Mesendoderm (in vitro differentiated cells): ENCODE results near the gene KRTCAP3. TPM values are rescaled to one million over a fixed set of nuclear protein-coding genes. Genes with fewer than 3 reads are reported as not detected.

Source experiments
- DNase-seq: peaks from one replicate; pipeline ENCODE4 v3.0.0; 2013
- H2AK5ac ChIP-seq: 2 replicates; pipeline ENCODE4 v1.6.1; 2013; ENCODE audit warnings: low read length, inconsistent platforms
- H2BK120ac ChIP-seq: 2 replicates; pipeline ENCODE4 v1.6.1; 2013; ENCODE audit warnings: low read depth, mild to moderate bottlenecking, low read length, moderate library complexity, mixed read lengths
- H2BK15ac ChIP-seq: replicated peaks from 2 replicates; pipeline ENCODE4 v1.6.1; 2013; ENCODE audit warnings: low read depth, mild to moderate bottlenecking, moderate library complexity
- H2BK5ac ChIP-seq: 2 replicates; pipeline ENCODE4 v1.6.1; 2013; ENCODE audit warnings: low read length, inconsistent platforms
- H3K18ac ChIP-seq: 2 replicates; pipeline ENCODE4 v1.6.1; 2013; ENCODE audit warnings: mild to moderate bottlenecking, low read length, mixed read lengths
- H3K23ac ChIP-seq: one replicate; pipeline ENCODE4 v1.6.1; 2013; ENCODE audit warnings: low read length
- H3K27ac ChIP-seq: 2 replicates; pipeline ENCODE4 v1.5.1; 2013; ENCODE audit warnings: low read depth, mild to moderate bottlenecking, inconsistent platforms, low read length, moderate library complexity
- H3K27me3 ChIP-seq: 2 replicates; pipeline ENCODE4 v1.6.1; 2013; ENCODE audit warnings: low read length, control low read depth, mild to moderate bottlenecking, inconsistent platforms; ENCODE audit not compliant: insufficient read depth, poor library complexity
- H3K36me3 ChIP-seq: 2 replicates; pipeline ENCODE4 v1.6.1; 2013; ENCODE audit warnings: low read length, inconsistent platforms; ENCODE audit not compliant: control insufficient read depth, insufficient read depth
- H3K4ac ChIP-seq: one replicate; pipeline ENCODE4 v1.6.1; 2013; ENCODE audit warnings: low read depth, mild to moderate bottlenecking, low read length, moderate library complexity
- H3K4me1 ChIP-seq: 2 replicates; pipeline ENCODE4 v1.6.1; 2013; ENCODE audit warnings: low read depth, low read length, inconsistent platforms; ENCODE audit not compliant: control insufficient read depth
- H3K4me2 ChIP-seq: 2 replicates; pipeline ENCODE4 v1.6.1; 2013; ENCODE audit warnings: low read length
- H3K4me3 ChIP-seq: 2 replicates; pipeline ENCODE4 v1.5.1; 2013; ENCODE audit warnings: mild to moderate bottlenecking, low read length
- H3K56ac ChIP-seq: one replicate; pipeline ENCODE4 v1.6.1; 2013; ENCODE audit warnings: low read length
- H3K79me1 ChIP-seq: 2 replicates; pipeline ENCODE4 v1.6.1; 2013; ENCODE audit warnings: low read length, inconsistent platforms
- H3K79me2 ChIP-seq: 2 replicates; pipeline ENCODE4 v1.6.1; 2013; ENCODE audit warnings: mild to moderate bottlenecking, low read length; ENCODE audit not compliant: control insufficient read depth, insufficient read depth
- H3K9ac ChIP-seq: 2 replicates; pipeline ENCODE4 v1.6.1; 2013; ENCODE audit warnings: low read length, inconsistent platforms
- H4K5ac ChIP-seq: one replicate; pipeline ENCODE4 v1.6.1; 2013; ENCODE audit warnings: low read length
- H4K8ac ChIP-seq: one replicate; pipeline ENCODE4 v1.6.1; 2013; ENCODE audit warnings: low read depth, mild to moderate bottlenecking, control low read depth, low read length, moderate library complexity
- WGBS: extraction: QIAGEN DNeasy Blood & Tissue Kit; methylation state at CpG from one replicate; pipeline ENCODE4 v1.1.7; 2013; ENCODE audit warnings: low lambda C conversion rate, missing lambda C conversion rate; ENCODE audit not compliant: insufficient coverage; ENCODE audit errors: extremely low coverage; 5-methylcytosine and 5-hydroxymethylcytosine counted together
- small RNA-seq: library from polyadenylated mRNA; stranded (forward); fragments of <200 nt; extraction: miRNeasy Mini kit (QIAGEN cat#:217004); gene quantifications from one replicate; pipeline ENCODE3, GENCODE V24; 2013; ENCODE audit not compliant: insufficient read depth

KRTCAP3 gene

DNA sequence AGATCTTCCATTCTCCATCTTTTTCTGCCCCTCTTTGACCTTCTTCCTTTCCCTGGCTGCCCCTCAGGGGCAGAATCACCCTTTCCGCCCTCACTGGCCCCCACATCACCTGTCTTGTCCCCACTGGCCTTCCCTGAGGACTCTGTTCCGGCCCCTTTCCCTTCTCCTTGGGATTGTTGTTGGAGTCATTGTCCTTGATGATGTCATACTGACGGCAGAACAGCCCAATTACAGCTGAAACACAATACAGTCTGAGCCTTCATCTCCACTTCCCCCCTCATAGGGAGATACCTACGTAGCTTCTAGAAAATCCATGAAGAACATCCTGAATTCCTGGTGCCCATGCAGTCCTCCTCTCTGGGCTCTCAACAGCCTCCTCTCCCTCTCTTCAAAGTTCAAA, 50.4 kb downstream of the KRTCAP3 start:
- H3K56ac ChIP-seq = no peak overlapping the region
- H3K36me3 ChIP-seq = no peaks in the 10 kb centered on the region
- no peak overlapping the region for H3K9ac ChIP-seq
- H3K4ac ChIP-seq = no peak overlapping the region
- no peaks in the 10 kb centered on the region for H3K79me2 ChIP-seq
- peaks cover 2% of the 10 kb centered on the region for H3K79me1 ChIP-seq
- WGBS = no CpG with 5 or more reads among the region's 4 CpGs
- no peak overlapping the region for H3K18ac ChIP-seq
- H3K27me3 ChIP-seq = peaks cover 4% of the 10 kb centered on the region
- no peak overlapping the region for H2AK5ac ChIP-seq
- DNase-seq = no peak
- H3K23ac ChIP-seq = no peak overlapping the region
- no peak overlapping the region for H4K5ac ChIP-seq
- no peak overlapping the region for H3K27ac ChIP-seq
- H2BK120ac ChIP-seq = no peak overlapping the region
- no peak overlapping the region for H2BK5ac ChIP-seq
- no peak overlapping the region for H4K8ac ChIP-seq
- H3K4me1 ChIP-seq = no peaks in the 10 kb centered on the region
- H3K4me2 ChIP-seq = no peak overlapping the region
- H2BK15ac ChIP-seq = no peak overlapping the region
- no peak overlapping the region for H3K4me3 ChIP-seq

DNA sequence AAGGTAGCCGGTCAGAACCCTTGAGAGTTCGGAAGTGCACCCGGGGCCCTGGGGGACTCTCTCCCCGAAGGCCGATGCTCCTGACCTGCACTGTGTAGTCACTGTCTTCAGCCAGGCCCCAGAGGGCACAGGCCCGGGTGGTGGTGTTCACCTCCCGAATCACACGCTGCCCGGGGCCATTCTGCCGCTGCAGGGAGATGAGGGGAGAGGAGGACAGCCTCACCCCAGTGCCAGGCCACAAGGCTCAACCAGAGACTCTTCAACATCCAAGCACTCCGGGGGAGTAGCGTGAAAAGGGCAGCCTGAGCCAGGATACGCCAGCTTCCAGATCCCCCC, 51.7 kb downstream of the KRTCAP3 start:
- Histone ChIP-seq H4K8ac (no peak overlapping the region), H3K79me1 (peaks cover 2% of the 10 kb centered on the region), H2AK5ac (no peak overlapping the region), H2BK5ac (no peak overlapping the region), H3K27me3 (peaks cover 4% of the 10 kb centered on the region), H3K18ac (no peak overlapping the region), H3K79me2 (no peaks in the 10 kb centered on the region), H3K56ac (no peak overlapping the region), H3K4me3 (no peak overlapping the region), H2BK15ac (no peak overlapping the region), H3K4ac (no peak overlapping the region), H3K4me1 (no peaks in the 10 kb centered on the region), H2BK120ac (no peak overlapping the region), H4K5ac (no peak overlapping the region), H3K9ac (no peak overlapping the region), H3K36me3 (no peaks in the 10 kb centered on the region), H3K23ac (no peak overlapping the region), H3K4me2 (no peak overlapping the region), H3K27ac (no peak overlapping the region)
- no CpG with 5 or more reads among the region's 13 CpGs for WGBS
- DNase-seq = no peak

Small RNA genes within 50 kb of the gene (small RNA-seq; reads per million reads assigned to genes)
- gene RNU6-986P = not detected
